Measurements from ENCODE around the gene FOXR1.

Gene FOXR1

DNA sequence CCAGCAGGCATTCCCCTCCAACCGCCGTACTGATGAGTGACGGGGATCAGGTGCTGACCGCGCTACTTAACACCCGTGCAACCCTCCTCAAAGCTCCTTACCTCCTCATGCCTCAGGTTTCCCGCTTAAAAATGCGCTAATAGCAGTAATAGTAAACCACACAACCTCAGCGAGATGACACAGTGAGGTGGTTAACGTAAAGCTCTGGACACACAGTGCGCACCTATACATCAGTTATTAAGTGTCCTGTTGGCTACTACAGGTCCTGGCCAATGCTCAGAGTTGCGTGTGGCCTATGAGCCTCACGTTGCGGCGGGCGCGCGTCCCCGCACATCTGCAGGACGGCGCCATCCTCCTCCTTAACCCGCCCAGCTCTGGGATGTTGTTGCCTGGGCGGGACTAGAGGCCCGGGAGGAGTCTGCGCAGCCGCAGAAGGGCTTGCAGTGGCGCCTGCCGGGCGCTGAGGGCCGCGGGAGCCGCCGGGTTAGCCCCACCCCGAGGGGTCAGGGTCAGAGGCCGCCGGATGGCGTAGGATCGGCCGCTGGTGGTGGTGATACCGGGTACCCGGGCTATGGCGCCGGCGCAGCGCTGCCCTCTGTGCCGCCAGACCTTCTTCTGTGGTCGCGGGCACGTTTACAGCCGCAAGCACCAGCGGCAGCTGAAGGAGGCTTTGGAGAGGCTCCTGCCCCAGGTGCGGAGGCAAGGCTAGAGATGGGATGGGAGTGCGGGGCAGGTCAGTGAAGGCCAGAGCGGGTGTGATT is 26.2 kb downstream of the FOXR1 start, which contains the start of gene CENATAC:
TSS of gene CENATAC (plus strand) at position 512 of the 761 bp plus-strand sequence. CDS start at position 572, 60 bp downstream.
- peak; percentile 90 to 96 (median 92) for DNase-seq

- peak in 1 of 6 experiments; percentile 28 for DNase-seq
Measured at GRCh38 chr11:118998388-118998717, 26.8 kb downstream of the FOXR1 start.

DNA sequence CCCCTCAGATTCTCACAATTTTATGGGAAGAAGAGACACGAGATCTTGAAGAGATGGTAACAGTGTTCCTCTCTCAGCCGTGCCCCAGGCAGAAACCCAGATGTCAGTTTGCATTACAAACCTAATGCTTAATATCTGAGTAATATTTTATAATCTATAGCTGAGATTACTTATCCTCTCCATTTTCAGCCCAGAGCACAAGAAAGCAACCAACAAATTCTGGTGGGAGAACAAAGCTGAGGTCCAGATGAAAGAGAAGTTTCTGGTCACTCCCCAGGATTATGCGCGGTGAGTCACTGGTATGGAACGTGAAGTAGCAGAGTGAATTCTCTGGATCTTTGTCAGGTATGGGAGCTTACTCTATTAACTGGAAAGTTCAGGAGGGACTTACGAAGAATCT is 27.3 kb downstream of the FOXR1 start:
- no peak for DNase-seq

GRCh38 chr11:119000906-119001305 is 29.3 kb downstream of the FOXR1 start:
- DNase-seq, result no peak

DNA sequence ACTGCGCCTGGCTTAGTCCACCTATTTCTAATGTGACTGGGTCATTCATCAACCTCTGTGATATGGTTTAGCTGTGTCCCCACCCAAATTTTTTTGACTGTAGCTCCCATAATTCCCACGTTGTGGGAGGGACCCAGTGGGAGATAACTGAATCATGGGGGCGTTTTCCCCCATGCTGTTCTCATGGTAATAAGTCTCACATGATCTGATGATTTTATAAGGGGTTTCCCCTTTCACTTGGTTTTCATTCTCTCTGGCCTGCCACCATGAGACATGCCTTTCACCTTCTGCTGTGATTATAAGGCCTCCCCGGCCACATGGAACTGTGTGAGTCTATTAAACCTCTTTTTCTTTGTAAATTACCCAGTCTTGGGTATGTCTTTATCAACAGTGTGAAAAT is 35.1 kb downstream of the FOXR1 start:
- no peak for DNase-seq

- no peak for DNase-seq
Measured at GRCh38 chr11:119011476-119012053, 40.0 kb downstream of the FOXR1 start.

GRCh38 chr11:119012629-119013170 is 41.1 kb downstream of the FOXR1 start:
- DNase-seq, result no peak

- no peak for DNase-seq
Measured at GRCh38 chr11:119014209-119014924, 42.8 kb downstream of the FOXR1 start.

GRCh38 chr11:119015054-119015611 is 43.6 kb downstream of the FOXR1 start:
- DNase-seq, result peak in 2 of 6 experiments; percentile 6 to 10

DNA sequence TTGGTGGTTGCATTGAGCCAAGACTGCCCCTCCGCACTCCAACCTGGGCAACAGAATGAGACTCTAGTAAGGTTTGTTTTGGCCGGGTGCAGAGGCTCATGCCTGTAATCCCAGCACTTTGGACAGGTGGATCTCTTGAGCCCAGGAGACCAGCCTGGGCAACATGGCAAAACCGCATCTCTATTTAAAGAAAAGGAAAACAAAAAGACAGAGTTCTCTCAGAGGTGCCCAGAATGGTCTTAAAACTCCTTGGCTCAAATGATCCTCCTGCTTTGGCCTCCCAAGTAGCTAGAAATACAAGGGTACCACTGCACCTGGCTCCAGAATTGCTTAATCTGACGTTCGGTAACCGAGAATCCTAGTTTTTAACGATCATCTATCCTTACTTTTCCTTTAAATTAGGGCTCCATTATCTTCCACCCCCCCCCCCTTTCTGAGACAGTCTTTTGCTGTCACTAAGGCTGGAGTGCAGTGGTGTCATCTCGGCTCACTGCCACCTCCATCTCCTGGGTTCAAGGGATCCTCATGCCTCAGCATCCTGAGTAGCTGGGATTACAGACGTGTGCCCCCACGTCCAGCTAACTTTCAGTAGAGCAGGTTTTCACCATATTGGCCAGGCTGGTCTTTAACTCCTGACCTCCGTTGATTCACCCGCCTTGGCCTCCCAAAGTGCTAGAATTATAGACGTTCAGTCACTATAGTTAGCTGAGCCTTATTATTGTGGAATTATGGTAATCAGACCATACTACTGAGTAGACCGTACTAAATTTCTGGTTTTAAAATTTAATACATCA is 44.9 kb downstream of the FOXR1 start:
- no peak for DNase-seq

DNA sequence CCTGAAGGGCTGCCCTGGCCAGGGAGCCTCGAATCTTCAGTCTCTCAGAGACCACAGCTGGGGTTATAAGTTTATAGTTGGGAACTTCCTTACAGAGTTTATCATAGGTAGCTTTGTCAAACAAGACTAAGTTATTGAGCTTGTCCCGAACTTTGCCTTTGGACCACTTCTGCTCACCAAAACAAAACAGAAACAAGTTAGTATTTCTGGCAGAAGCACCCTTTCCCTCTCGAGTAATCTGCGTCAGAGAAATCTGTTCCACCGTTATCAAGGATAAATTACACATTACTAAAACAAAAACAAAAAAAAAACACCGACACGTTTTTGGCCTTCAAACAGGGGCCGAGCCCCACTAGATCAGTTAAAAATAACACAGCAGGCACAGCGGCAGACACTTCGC is 45.8 kb downstream of the FOXR1 start:
- peak in 2 of 6 experiments; percentile 14 to 15 for DNase-seq

GRCh38 chr11:119018074-119018938 is 46.7 kb downstream of the FOXR1 start, which contains the start of the genes RPS25 and TRAPPC4:
Gene RPS25, minus strand, starts transcription at chr11:119018343. Its CDS starts 59 bp downstream, at chr11:119018284.
Gene TRAPPC4, plus strand, starts transcription at chr11:119018766. Its CDS starts 30 bp downstream, at chr11:119018796.
- DNase-seq, result peak; percentile 92 to 99 (median 98)

- DNase-seq, result no peak
Measured at GRCh38 chr11:119019996-119020395, 48.4 kb downstream of the FOXR1 start.

GRCh38 chr11:119021631-119022030 is 50.1 kb downstream of the FOXR1 start:
- DNase-seq, result no peak

GRCh38 chr11:119023741-119024140 is 52.2 kb downstream of the FOXR1 start:
- no peak for DNase-seq

DNA sequence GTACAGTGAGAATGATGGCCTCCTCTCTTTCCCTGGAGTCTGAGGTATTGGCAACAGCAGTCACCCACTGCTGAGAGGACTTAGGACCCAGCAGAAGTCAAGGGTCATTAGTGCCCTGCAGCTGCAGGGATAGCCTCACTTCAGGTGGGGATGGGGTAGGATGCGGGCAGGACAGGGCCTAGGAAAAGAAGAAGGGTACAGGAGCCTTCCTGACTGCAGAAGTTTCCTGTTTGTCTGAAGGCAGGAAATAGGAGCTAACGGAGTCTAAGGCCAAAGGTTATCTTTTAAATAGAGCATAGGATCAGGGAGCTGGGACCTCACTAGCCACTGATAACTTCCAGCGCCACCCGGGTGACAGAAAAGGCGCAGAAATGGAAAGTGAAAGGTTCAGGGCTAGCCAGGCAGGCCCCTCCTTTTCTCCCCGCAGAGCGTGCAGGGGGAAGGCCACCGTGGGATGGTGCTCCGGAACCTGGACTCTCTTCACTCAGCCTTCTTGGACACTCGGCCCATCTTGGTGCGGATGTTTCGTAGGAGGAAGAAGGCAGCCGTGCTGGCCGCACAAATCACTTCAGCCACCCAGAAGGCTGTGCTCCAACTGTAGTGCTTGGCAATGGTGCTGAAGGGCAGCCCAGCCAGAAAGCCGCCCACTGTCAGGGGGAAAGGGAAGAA is 53.0 kb downstream of the FOXR1 start:
- no peak for DNase-seq

- no peak for DNase-seq
Measured at GRCh38 chr11:119025099-119025473, 53.5 kb downstream of the FOXR1 start.

DNA sequence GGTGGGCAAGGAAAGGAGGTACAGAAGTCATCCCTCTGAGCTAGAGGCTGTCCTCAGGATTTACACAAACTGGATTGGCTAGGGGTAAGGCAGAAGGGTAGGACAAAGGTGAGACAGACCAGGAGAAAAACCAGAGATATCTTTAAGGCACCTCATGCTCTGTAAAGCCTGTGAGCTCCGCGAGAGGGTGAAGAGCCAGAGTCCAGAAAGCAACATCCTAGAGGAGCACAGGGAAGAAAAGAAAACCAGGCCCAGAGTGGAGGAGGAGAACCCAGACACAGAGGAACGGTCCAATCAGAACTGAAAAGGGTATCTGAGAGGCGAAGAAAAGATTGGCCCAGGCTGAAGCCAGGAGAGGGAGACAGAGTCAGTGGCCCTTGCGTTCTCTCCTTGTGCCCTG is 54.0 kb downstream of the FOXR1 start:
- no peak for DNase-seq

- DNase-seq, result no peak
Measured at GRCh38 chr11:119025978-119026766, 54.6 kb downstream of the FOXR1 start.

GRCh38 chr11:119026970-119027369 is 55.4 kb downstream of the FOXR1 start:
- DNase-seq, result no peak

All from stimulated activated naive CD4-positive, alpha-beta T cell (primary cell).